Measurements from ENCODE around the gene SYNRG. TPM values are rescaled to one million over a fixed set of nuclear protein-coding genes. Genes with fewer than 3 reads are reported as not detected.

Gene SYNRG
- total and polyA plus RNA-seq, 2 of the 13 experiments (the other 11 are each of a cell fraction or from before 2014, with no cell fraction given) = 7.3 to 8.7 TPM

GRCh38 chr17:37512442-37513068, 96.7 kb downstream of the SYNRG start (continued):
- TF ChIP-seq BRCA1 (CRISPR knock-in tag; IDR thresholded peaks at IDR 0.05) (no peak), TEAD3 (CRISPR knock-in tag; optimal IDR thresholded peaks at IDR 0.05; ENCODE audit: borderline replicate concordance) (no peak), ZNF503 (CRISPR knock-in tag; IDR thresholded peaks at IDR 0.05) (no peak), REXO4 (CRISPR knock-in tag; IDR thresholded peaks at IDR 0.05; ENCODE audit: borderline replicate concordance) (no peak), ZNF224 (CRISPR knock-in tag; IDR thresholded peaks at IDR 0.05) (no peak), SMAD1 (CRISPR knock-in tag; IDR thresholded peaks at IDR 0.05; ENCODE audit: borderline replicate concordance, low read depth) (no peak), PRPF4 (IDR thresholded peaks at IDR 0.05; ENCODE audit: low read depth, low read length, poor library complexity, severe bottlenecking) (peak; percentile 69), DR1 (CRISPR knock-in tag; IDR thresholded peaks at IDR 0.05) (no peak), ZNF282 (IDR thresholded peaks at IDR 0.05; ENCODE audit: partially characterized antibody) (no peak), ZNF790 (CRISPR knock-in tag; IDR thresholded peaks at IDR 0.05; ENCODE audit: borderline replicate concordance) (no peak), RBM22 (optimal IDR thresholded peaks at IDR 0.05; ENCODE audit: low read length) (peak; percentile 68), ZNF646 (CRISPR knock-in tag; IDR thresholded peaks at IDR 0.05) (no peak), ZNF710 (CRISPR knock-in tag; IDR thresholded peaks at IDR 0.05; ENCODE audit: borderline replicate concordance) (no peak), ELF1 (CRISPR knock-in tag; IDR thresholded peaks at IDR 0.05) (no peak), BHLHE40 (IDR thresholded peaks at IDR 0.05; ENCODE audit: low read length) (no peak), GATAD2A (CRISPR knock-in tag; IDR thresholded peaks at IDR 0.05) (no peak), THYN1 (CRISPR knock-in tag; IDR thresholded peaks at IDR 0.05; ENCODE audit: borderline replicate concordance, low read depth) (no peak), ZNF672 (CRISPR knock-in tag; IDR thresholded peaks at IDR 0.05) (no peak), SRY (CRISPR knock-in tag; IDR thresholded peaks at IDR 0.05) (no peak), CREB3 (CRISPR knock-in tag; IDR thresholded peaks at IDR 0.05) (no peak)

Measured in HepG2 (cell line).